LoVo (cell line): ENCODE measurements around the gene ZDHHC14.
"Not testable (repeated sequence)": the region's sequence is repeated elsewhere in the genome, so short reads cannot be mapped to it uniquely, and the experiment has no call there.

ENCODE experiments used
- DNase-seq: peaks from one replicate; pipeline ENCODE4 v3.0.0-alpha.2; 2016; ENCODE audit warnings: low spot score

ZDHHC14 gene

DNA sequence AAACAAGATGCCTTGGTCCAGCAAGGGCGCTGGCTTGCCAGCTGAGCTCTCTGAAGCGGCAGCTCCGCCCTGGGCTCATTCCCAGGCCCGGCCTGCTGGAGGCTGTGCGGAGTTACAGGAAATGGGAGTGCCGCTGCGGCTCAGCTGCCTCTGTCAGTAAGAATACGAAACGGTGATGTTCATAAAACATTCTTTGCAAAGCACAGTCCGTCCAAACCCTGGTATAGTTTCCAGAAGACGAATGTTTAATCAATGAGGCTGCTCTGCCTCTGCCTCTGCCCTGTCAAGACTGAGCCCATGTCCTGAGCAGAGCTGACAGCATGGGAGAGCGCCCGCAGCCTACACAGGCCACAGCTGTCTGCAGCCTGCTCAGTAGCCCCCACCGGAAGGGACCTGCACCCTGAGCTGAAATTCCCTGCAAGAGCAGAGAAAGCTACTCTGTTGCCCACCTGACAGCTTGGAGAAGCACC is 288.8 kb downstream of the ZDHHC14 start:
- peak; percentile 38 for DNase-seq

DNA sequence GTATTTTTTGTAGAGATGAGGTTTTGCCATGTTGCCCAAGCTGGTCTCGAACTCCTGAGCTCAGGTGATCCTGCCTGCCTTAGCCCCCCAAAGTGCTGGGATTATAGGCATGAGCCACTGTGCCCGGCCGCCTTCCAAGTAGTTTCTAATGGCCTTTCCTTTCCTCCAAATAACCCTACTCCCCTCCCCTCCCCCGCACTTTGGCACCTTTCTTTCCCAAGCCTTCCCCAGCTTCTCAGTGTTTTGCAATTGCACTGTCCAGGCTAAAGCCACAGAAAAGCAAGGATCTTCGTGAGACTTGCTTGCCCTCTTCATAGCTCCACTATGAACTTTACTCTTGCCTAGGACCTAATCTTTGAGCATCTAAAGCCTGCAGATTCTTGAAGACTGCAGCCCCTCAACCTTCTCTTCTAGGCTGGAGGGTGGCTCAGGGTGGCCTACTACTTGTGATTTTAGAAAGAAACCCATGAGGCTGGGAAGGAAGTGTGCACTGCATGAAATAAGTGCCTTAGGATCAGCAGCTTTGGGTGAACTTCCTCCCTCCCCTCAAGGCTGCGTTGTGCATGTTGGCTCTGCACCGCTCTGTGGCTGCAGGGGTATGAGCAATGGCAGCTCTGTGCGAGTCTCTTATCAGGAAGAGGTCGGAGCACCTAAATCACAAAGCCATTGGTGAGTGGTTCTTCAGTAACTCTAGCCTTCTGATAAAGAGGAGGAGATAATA is 289.6 kb downstream of the ZDHHC14 start:
- DNase-seq = no peak

DNA sequence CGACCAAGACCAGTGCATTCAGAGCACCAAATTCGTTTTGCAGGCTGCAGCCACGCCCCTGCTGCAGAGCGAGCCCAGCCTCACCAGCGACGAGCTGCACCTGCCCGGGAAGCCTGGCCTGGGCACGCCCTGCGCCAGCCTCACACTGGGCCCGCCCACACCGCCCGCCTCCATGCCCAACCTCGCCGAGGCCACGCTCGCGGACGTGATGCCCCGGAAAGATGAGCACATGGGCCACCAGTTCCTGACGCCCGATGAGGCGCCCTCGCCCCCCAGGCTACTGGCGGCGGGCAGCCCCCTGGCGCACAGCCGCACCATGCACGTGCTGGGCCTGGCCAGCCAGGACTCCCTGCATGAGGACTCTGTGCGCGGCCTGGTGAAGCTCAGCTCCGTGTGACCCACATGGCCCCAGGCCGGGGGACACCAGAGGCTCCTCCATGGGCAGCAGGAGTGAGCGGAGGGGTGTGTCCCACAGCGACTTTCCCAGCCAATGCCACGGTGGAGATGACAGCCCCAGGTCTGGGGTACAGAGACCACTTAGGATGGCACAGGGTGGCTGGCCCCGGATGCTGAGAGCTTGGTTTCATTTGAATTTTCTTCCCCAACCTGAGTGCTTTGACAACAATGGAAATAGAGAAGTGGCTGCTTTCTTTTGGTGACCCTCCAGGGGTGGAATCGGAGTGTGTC is 291.9 kb downstream of the ZDHHC14 start:
- DNase-seq = no peak

DNA sequence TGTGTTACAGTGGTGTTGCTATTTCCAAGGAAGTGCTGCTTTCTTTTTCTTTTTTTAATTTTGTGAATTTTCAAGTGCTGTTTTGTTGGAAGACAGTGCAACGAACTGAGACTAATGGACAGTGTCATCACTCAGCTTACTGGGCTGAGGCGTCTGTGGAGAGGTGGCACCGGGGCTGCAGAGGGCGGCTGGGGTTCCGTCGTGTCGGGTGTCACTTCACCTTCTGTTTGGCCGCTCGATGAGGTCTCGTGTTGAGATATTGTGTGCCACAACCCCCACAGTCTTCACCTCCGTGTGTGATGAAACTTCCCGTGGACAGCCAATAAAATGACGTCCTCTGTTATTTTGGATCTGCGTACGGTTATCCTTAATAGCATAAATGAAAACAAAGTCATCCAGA is 292.6 kb downstream of the ZDHHC14 start:
- no peak for DNase-seq

DNA sequence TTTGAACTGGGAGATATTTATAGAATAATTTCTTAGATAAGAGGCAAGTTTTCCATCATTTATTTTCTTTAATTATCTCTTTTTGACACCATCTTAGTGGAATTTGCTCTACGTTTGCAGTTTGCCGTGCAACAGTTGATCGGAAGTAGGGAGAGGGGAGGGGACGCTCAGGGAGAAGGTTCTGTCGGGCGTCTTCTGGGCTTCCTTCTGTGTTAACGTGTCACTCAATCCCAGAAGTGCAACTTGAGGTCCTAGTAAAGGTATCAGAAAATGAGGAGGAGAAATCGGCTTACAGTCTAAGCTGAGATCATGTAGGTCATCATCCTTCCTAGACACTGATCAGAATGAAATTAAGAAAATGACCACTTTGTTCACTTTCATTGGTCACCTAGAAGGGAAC is 293.1 kb downstream of the ZDHHC14 start:
- DNase-seq = no peak

DNA sequence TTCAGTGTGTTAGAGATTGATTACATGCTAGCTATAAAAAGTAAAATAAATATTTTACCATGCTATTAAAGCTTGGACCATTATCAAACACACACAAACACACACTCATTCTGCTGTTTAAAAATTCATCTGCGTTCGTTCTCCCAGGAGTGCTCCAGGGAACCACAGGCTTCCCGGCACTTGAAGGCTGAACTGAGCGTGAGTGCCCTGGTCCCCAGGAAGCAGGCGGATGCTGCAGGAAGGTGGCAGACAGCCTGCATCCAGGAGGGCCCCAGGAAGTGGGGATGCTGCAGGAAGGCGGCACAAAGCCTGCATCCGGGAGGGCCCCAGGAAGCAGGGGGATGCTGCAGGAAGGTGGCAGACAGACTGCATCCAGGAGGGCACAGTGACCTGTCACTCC is 294.8 kb downstream of the ZDHHC14 start:
- DNase-seq = no peak

DNA sequence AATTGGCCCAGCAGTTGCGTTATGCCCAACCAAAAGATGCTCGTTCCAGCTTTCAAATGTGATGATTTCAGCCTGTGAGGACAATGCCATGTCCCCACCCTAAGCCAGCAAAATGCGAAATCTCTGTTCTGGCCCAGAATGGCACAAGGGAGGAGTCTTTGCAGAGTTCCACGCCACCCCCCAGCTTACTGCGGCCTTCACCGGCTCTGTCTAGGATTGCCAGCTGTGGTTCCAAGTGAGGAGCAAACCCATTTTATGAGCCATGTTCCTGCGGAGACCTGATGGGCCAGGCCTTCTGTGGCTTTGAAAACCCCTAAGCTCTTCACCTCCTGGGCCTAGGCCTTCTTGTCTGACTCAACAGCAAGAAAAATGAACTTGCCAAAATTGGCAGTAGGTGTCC is 295.3 kb downstream of the ZDHHC14 start:
- DNase-seq = no peak

DNA sequence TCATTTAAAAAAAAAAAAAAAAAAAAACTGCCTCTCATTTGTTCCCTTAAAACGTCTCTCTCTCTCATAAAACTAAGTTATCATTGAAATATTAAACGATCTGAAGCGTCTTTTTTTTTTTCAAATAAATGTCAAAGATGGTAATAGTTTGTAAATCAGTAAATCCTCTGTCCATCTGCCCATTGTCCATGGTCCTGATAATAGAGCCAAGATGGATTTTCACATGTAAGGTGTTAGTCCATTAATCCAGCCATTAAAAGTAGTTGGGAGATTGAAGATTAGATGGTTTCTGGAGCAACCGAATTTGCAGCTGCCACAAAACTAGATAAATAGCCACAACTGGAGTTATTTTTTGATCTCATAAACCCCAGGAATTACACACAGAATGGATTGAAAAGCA is 296.2 kb downstream of the ZDHHC14 start:
- no peak for DNase-seq

DNA sequence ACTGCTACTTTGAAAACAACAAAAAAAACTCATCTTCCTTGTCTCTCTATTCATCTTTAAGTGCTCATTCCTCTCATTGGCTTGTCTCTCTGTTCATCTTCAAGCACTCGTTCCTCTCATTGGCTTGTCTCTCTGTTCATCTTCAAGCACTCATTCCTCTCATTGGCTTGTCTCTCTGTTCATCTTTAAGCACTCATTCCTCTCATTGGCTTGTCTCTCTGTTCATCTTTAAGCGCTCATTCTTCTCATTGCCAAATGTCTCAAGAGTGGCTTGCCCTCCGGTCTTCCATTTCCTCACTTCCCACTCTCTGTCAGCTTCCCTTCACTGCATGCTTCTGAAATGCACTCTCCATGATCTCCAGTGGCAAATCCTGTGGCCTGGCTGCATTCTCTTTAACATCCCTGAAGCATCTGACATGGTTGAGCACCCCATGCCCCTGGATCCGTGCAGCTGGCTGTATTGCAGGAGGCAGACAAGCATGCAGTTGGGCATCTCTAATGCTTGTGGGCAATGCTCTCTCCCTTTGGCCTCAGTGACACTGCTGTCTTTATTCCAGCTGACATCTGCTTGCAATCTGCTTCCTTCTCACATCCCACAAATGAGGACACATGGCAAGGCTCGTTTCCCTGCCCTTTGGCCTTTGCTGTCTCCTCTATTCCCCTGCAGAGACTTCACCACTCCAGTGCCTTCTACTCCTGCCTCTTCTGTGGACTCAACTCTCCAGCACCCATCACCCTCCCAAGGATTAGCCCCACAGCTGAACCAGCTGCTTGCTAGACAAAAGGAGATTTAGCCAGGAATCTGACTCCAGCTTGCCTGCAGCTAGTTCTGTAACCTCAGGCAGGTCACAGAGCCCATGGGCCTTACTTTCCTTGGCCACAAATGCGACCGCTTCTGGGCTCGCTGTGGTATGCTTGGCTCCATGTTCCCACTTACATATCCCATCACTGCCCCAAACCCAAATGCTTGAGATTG is 298.9 kb downstream of the ZDHHC14 start:
- DNase-seq = no peak

DNA sequence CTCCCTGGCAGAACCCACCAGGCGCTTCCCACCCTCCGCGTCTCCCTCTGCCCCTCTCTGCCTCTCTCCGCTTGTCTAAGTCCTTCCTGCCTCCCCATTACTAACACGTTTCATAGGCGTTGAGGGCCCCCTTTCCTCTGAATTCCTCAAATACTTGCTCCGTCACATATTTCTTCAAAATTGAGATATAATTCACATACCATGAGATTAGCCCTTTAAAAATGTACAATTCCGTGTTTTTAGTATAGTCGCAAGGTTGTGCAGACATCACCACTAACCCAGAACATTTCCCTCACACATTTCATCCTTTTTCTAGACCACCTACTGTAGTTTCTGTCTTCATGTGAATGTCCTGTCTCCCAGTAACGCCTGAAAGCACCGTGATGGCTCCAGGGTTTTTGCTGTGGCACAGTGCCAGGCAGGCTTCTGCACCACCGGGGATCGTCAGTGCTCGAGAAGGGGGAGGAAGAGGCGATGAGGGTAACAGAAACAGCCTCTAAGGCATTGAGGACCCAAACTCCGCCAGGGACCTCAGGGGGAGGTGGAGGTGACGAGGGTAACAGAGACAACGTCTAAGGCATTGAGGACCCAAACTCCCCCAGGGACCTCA is 300.2 kb downstream of the ZDHHC14 start:
- DNase-seq = no peak

DNA sequence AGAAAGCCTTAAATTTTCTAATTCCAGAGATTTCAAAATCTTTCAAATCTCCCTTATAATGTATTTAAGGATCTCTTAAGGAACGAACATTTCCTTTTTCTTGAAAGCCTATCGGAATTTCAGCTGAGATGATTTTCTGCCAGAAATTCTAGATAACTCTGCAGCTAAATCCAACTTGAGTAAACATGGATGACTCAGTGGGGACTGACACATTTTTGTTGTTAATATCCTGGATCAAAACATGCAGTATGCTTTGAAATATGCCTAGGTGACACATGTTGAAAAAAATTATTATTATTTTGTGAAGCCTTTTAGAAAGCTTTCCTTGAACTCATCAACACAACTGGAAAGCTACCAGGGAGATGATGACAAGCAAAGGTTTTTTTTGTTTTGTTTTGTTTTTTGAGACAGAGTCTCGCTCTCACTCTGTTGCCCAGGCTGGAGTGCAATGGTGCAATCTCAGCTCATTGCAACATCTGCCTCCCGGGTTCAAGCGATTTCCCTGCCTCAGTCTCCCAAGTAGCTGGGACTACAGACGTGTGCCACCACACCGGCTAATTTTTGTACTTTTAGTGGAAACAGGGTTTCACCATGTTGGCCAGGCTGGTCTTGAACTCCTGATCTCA is 302.0 kb downstream of the ZDHHC14 start:
- DNase-seq = peak; percentile 47

DNA sequence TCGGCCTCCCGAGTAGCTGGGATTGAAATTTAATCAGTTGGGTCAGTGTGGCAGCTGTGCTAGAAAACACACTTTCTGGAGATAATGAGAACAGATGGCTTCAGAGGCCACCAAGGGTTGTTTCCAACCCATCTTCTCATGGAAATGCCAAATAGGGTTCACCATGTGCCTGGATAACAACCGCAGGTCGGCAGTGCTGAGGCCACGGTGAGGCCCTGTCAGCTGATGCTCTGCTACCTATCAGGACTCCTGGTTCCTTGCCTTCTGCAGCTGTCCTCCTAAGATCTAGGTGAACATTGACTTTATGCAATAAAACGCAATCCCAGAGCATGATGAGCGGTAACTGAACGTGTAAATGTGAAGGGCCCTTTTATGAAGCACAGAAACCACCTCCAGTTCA is 302.7 kb downstream of the ZDHHC14 start:
- no peak for DNase-seq

DNA sequence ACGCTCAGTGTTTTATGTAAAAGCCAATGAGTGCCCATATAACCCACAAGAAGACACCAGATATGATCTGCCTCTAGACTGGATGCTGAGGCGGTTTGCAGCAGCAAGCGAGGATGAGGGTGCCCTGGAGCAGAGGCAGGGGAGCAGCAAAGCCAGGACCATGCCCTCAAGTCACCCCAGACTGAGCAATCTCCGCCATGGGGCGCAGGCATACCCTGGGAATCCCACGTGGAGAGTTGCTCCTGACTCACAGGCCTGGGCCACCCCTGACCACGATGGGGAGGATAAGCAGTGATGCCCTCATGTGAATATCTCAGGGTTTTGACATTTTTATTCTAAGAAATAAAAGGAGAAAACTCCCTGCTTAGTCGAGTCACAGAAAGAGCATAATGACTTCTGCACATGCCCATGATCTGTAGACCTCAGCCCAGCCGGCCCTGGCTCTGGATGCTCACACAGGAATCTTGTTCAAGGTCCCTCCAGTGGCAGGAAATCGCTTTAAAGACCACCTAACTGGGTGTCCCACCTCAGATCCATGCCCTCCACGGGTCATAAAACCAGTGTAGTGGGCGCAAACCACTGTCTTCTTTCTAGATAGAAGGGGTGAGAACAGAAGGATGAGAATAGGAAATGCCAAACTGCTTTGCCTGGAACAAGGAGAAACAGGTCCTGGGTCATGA is 303.8 kb downstream of the ZDHHC14 start:
- DNase-seq = no peak

DNA sequence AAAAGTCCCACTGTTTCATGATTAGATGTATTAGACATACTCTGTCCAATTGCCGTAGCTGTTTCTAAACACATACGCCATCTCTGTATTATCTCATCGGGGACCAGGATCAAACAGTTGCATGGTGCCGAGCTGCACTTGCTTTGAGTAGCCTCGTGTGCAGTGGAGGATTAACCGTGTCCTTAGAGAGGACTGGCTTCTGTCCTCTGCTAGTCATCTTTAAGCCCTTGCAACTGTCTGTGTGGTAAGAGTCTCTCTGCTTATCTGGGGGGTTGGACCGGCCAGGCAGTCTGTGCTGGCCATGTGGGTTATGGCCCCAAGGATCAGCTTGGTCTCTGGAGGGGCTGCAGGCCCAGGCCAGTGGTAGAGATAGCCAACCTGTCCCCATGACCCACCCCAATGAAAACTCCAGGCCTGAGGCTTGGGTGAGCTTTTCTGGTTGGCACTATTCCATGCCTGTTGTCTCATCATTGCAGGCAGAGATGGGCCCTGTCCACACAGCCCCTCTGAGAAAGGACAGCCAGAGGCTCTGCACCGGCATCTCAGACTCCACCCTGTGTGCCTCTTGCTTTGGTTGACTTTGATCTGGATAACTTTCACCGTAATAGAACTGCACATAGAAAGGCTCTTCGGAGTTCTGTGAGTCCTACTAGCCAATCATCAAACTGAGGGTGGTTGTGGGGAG is 304.7 kb downstream of the ZDHHC14 start:
- DNase-seq = no peak

DNA sequence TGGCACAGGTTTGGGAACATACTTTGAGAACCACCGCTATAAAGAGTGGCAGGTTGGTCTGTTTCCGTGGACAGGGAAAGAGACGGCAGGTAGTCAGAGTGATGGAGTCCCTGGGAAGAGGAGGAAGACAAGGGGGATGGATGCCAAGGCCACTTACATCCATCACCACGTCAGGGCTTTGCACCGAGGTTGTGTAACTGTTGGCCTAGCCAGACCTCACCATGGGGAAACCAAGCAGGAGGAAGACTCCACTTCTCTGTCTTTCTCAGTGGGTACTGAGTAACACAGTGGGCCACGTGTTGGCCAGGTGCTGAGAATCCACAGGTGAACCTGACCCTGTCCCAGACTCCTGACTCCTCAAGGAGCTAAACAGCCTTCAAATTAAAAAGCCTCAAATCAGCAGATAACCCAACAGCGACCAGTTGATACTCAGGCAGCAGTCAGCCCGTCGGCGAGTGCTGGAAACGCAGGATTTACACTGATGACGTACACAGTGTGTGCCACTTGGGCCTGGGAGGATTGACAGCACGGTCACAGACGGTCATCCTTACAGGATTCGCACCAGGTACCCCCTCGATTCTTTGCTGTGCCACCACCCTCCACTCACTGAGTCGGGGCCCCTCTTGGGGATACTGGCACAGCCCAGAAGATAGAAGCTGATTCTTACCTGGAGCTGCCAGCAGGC is 307.4 kb downstream of the ZDHHC14 start:
- no peak for DNase-seq

DNA sequence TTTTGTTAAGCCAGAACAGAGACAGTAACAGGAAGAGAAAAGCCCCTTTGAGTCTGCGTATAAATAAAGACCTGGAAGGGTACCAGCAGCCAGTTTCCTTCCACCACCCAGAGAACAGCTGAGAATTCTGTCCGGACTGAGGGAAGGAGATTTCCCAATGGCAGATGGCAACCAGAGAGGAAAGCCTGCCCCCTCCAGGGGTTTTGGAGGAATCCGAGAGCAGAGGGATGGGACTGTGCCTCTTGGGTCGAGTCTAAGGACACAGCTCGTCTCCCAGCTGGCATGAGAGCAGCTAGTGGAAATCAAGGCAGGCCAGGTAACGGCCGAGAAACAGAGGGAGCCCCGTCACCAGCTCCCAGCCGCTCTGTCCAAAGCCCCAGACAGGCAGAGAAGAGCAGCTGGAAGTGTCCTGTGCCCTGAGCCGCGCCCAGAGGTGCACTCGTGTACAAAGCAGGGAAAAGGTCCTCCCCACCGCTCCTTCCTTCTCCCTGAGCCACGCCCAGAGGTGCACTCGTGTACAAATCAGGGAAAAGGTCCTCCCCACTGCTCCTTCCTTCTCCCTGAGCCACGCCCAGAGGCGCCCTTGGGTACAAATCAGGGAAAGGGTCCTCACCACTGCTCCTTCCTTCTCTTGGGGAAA is 308.1 kb downstream of the ZDHHC14 start:
- peak; percentile 63 for DNase-seq

DNA sequence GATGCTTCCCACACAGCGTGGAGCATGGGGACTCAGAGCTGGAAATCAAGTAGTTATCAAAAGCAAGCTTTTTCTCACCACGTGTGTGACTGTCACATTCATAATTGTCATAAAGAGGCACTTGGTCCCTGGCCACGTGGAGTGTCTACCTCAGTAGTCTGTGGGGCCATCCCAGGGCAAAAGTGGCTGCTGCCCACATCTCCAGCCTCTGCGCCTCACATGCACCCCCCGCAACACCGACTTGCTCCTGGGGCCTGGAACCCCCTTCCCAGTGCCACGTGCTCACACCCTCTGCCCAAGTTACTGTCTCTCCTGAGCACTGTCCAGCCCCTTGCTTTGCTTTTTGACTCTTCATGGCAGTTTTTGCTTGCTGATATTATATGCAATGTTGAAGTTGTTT is 308.9 kb downstream of the ZDHHC14 start:
- DNase-seq = no peak

DNA sequence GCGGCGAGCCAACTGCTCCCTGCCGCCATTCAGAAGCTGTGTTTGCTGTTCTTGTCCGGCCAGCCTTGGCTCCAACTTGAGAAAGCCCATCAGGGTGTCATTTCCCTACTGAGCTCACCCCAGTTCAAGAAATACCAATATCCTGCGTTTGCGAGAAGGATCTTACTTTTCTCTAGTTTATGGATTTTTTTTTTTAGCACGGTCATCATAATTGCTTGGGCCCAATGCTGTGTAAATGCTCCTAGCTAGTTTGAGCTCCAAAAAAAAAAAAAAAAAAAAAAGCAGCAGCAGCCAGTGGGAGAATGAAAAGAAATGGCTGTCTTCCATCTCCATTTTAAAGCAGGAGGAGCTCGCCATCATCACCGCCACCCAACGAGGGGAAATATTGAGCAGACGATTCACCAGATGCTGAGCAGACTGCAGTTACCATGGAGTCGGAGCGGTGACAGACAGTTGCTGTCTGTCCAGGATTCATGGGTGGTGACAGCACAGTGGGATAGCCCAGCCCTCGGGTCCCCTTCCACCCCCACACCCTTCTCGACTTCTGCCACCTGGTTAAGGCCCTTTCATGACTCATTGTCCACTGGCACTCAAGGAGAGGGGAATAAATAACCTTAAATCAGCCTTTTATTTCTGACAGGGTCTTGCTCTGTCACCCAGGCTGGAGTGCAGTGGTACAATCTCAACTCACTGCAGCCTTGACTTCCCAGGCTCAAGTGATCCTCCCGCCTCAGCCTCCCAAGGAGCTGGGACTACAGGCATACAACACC is 309.6 kb downstream of the ZDHHC14 start:
- DNase-seq = no peak

DNA sequence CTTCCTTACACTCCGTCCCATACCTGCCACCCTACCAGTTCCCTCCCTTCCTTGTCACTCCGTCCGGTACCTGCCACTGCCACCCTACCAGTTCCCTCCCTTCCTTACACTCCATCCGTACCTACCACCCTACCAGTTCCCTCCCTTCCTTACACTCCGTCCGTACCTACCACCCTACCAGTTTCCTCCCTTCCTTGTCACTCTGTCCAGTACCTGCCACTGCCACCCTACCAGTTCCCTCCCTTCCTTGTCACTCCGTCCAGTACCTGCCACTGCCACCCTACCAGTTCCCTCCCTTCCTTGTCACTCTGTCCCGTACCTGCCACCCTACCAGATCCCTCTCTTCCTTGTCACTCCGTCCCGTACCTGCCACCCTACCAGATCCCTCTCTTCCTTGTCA is 310.6 kb downstream of the ZDHHC14 start:
- DNase-seq = not testable (repeated sequence)
